Activated B cell treated with CpG ODN at 0.5 μM for 24 hours (primary cell): ENCODE results near the gene CUTA. TPM values are rescaled to one million over a fixed set of nuclear protein-coding genes. Genes with fewer than 3 reads are reported as not detected.

Experiments used
- ATAC-seq: fragments of 200-7000 bp; cut with Tn5 transposase; one replicate; pipeline ENCODE4 v1.10.0; 2021; ENCODE audit warnings: low read depth, mild to moderate bottlenecking, moderate library complexity
- CTCF ChIA-PET: fragments of 350-600 bp; sonication (Branson Sonifier 250); formaldehyde crosslinking; loops from one replicate; lab custom pipeline; 2021; ENCODE audit warnings: antibody characterized with exemption; lab: Charles Lee
- POLR2A ChIA-PET: fragments of 350-600 bp; sonication (Branson Sonifier 250); formaldehyde crosslinking; loops from one replicate; lab custom pipeline; 2021; ENCODE audit warnings: antibody characterized with exemption; lab: Charles Lee
- DNase-seq: peaks from one replicate; pipeline ENCODE4 v3.0.0; 2022
- H3K27ac Mint-ChIP-seq: one replicate; pipeline ENCODE4 v1.8.0; 2020; ENCODE audit warnings: mixed read lengths
- H3K27me3 Mint-ChIP-seq: one replicate; pipeline ENCODE4 v1.8.0; 2021; ENCODE audit warnings: mixed read lengths
- H3K36me3 Mint-ChIP-seq: one replicate; pipeline ENCODE4 v1.8.0; 2021; ENCODE audit warnings: low read depth, mixed read lengths
- H3K4me1 Mint-ChIP-seq: one replicate; pipeline ENCODE4 v1.8.0; 2021; ENCODE audit warnings: mixed read lengths
- H3K4me3 Mint-ChIP-seq: one replicate; pipeline ENCODE4 v1.8.0; 2020; ENCODE audit warnings: mild to moderate bottlenecking, mixed read lengths
- H3K9me3 Mint-ChIP-seq: one replicate; pipeline ENCODE4 v1.8.0; 2020; ENCODE audit warnings: mixed read lengths
- intact Hi-C: fragments of 100-400 bp; cut with micrococcal nuclease; formaldehyde crosslinking; loops from one replicate; pipeline ENCODE4 v1.15.1; 2024
- total RNA-seq: library from RNA; stranded (reverse); gene quantifications from 2 replicates; pipeline ENCODE4 v1.2.3, GENCODE V29; 2022
- TF ChIP-seq, protein P1 (sequence below): fragments of 200-600 bp; IDR thresholded peaks from one replicate; pipeline ENCODE4 v1.8.0; 2022; ENCODE audit warnings: antibody characterized with exemption, mild to moderate bottlenecking

Gene CUTA
- total RNA-seq, 1 donor from 2014 or later: 111 TPM

DNA sequence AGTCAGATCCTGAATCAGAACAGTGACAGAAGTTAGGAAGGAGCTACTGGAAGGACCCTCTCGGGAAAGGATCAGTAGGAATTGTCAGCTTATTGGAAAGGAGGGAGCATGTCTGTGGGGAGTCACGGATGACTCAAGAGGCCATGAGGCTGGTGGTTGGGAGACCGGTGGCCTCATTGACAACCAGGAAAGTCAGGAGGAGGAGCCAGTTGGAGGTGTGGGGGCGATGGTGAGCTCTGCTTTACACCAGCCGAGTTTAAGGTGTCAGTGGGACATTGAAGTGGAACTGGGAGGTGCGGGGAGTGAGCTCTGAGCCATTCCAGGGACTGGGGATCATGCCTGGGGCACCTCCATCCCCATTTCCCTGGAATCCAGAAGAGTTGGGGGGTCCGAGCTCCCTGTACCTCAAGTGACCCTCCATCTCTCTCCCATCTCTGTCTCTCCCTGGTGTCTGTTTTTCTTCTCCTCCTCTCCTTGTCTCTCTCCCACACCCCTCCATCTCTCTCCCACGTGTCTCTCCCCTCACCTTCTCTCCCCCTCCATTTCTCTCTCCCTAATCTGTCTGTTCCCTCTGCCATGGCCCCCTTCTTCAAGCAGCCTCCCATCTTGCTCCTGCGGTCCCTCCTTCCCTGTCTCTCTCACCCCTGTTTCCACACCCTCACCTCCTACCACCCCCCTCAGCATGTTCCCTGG, 22.2 kb upstream of the CUTA start:
- intact Hi-C loops: no loop called here
- Mint-ChIP-seq H3K27me3 (no peaks in the 10 kb centered on the region), H3K27ac (no peak overlapping the region), H3K4me1 (peaks cover 3% of the 10 kb centered on the region), H3K36me3 (peaks cover 82% of the 10 kb centered on the region), H3K4me3 (no peak overlapping the region), H3K9me3 (no peaks in the 10 kb centered on the region)
- no peak for ATAC-seq
- ChIA-PET CTCF (no interaction called here), POLR2A (no interaction called here)
- TF ChIP-seq, protein P1, sequence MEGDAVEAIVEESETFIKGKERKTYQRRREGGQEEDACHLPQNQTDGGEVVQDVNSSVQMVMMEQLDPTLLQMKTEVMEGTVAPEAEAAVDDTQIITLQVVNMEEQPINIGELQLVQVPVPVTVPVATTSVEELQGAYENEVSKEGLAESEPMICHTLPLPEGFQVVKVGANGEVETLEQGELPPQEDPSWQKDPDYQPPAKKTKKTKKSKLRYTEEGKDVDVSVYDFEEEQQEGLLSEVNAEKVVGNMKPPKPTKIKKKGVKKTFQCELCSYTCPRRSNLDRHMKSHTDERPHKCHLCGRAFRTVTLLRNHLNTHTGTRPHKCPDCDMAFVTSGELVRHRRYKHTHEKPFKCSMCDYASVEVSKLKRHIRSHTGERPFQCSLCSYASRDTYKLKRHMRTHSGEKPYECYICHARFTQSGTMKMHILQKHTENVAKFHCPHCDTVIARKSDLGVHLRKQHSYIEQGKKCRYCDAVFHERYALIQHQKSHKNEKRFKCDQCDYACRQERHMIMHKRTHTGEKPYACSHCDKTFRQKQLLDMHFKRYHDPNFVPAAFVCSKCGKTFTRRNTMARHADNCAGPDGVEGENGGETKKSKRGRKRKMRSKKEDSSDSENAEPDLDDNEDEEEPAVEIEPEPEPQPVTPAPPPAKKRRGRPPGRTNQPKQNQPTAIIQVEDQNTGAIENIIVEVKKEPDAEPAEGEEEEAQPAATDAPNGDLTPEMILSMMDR: no peak
- DNase-seq: no peak

DNA sequence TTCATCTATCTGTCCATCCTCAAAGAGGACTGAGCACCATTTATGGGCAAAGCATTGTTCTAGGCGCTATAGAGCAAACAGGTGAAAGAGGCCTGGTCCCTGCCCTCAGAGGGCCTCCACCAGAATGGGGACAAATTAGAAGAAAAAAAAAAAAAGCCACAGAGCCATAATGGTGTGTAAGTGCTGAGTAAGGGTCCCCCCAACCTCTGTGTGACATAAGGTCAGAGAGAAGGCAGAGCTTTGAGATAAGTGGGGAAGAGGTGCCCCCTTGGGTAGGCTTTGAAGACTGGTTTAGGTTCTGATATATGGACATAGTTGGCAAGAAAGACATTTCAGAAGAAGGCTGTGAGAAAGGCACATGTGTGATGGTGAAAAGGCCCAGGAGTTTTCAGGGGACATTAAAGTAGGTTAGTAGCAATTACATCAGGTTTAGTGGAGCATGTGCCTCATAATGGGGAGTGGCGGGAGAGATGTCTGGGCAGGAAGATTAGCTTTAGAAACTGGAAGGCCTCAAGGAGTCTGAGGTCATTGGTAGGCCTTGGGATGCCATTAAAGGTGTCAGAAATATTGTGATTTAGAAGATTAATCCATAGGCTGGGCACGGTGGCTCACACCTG, 21.2 kb upstream of the CUTA start:
- Mint-ChIP-seq H3K27me3 (no peaks in the 10 kb centered on the region), H3K36me3 (peaks cover 74% of the 10 kb centered on the region), H3K27ac (no peak overlapping the region), H3K9me3 (no peaks in the 10 kb centered on the region), H3K4me3 (no peak overlapping the region), H3K4me1 (peaks cover 4% of the 10 kb centered on the region)
- DNase-seq: no peak
- intact Hi-C loops: no loop called here
- ChIA-PET CTCF (no interaction called here), POLR2A (no interaction called here)
- TF ChIP-seq, protein P1: no peak
- ATAC-seq: no peak

DNA sequence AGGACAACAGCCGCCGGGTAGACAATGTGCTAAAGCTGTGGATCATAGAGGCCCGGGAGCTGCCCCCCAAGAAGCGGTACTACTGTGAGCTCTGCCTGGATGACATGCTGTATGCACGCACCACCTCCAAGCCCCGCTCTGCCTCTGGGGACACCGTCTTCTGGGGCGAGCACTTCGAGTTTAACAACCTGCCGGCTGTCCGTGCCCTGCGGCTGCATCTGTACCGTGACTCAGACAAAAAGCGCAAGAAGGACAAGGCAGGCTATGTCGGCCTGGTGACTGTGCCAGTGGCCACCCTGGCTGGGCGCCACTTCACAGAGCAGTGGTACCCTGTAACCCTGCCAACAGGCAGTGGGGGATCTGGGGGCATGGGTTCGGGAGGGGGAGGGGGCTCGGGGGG, 19.8 kb upstream of the CUTA start:
- Mint-ChIP-seq H3K36me3 (peaks cover 67% of the 10 kb centered on the region), H3K4me1 (peaks cover 17% of the 10 kb centered on the region), H3K27me3 (no peaks in the 10 kb centered on the region), H3K4me3 (no peak overlapping the region), H3K27ac (no peak overlapping the region), H3K9me3 (no peaks in the 10 kb centered on the region)
- DNase-seq: no peak
- intact Hi-C loops: no loop called here
- POLR2A ChIA-PET: no interaction called here
- CTCF ChIA-PET: interaction anchor here (1.2 kb wide), 1 partner anchor 15 kb away, joined by 3 read pairs; no protein-coding TSS in a partner anchor
- no peak for ATAC-seq
- TF ChIP-seq, protein P1: no peak

DNA sequence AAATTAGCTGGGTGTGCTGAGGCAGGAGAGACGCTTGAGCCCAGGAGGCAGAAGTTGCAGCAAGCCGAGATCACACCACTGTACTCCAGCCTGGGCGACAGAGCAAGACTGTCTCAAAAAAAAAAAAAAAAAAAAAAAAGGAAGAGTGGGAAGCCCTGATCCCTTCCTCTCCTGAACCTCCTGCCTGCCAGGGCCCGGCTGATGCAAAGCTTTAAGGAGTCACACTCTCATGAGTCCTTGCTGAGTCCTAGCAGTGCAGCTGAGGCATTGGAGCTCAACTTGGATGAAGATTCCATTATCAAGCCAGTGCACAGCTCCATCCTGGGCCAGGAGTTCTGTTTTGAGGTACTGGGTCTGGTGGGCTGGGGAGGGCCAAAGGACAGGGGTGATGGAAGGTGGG, 17.1 kb upstream of the CUTA start:
- TF ChIP-seq, protein P1: no peak
- Mint-ChIP-seq H3K27ac (no peak overlapping the region), H3K4me3 (no peak overlapping the region), H3K27me3 (no peaks in the 10 kb centered on the region), H3K4me1 (peaks cover 44% of the 10 kb centered on the region), H3K9me3 (no peaks in the 10 kb centered on the region), H3K36me3 (peaks cover 45% of the 10 kb centered on the region)
- ATAC-seq (no peak), DNase-seq (no peak)
- intact Hi-C loops: loop anchor here (5.0 kb wide), 2 partner anchors 228 to 352 kb away; partner anchors contain the start of genes LEMD2 and RING1
- ChIA-PET POLR2A (interaction anchor here (0.6 kb wide), 1 partner anchor 464 kb away, joined by 3 read pairs; no protein-coding TSS in a partner anchor), CTCF (no interaction called here)

DNA sequence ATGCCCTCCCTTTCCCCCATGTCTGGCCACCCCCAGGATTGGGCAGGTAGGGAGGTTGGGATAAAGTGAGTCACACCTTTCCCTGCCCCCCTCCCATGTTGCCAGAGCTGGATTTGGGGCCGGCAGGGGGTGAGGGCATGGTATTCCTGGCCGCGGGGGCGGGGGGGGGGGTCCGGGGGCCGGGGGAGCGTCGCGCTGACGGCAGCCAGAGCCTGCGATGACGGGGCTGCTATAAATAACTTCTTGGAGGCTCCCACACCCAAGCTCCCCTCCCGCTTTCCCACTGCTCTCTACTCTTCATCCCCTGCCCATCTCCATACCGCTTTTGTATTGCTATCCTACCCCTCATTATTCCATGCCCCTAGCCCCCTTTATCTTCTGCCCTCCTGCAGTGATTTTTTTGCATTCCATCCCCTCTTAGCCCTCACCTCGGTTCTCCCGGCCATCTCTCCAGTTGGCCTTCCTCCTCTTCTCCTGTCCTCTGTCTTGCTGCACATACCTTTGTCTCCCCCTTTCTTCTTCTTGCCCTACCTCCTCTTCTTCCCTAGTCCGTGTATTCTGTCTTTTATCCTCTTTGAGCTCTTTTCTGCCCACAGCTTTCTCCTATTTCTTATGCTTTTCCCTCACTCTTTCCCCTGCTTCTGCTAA, 15.8 kb upstream of the CUTA start:
- ATAC-seq: no peak
- TF ChIP-seq, protein P1: no peak
- intact Hi-C loops: loop anchor here (5.0 kb wide), 2 partner anchors 226 to 354 kb away; partner anchors contain the start of genes LEMD2 and RING1
- Mint-ChIP-seq H3K4me3 (no peak overlapping the region), H3K9me3 (no peaks in the 10 kb centered on the region), H3K4me1 (peaks cover 57% of the 10 kb centered on the region), H3K36me3 (peaks cover 34% of the 10 kb centered on the region), H3K27ac (peak overlapping the region; percentile 6), H3K27me3 (no peaks in the 10 kb centered on the region)
- no peak for DNase-seq
- ChIA-PET CTCF (no interaction called here), POLR2A (interaction anchor here (3.3 kb wide), 1 partner anchor 21 kb away, joined by 27 read pairs; the partner anchor contains the start of gene ZBTB9)
